Caco-2 (cell line): ENCODE data around the gene NDRG2. TPM values are rescaled to one million over a fixed set of nuclear protein-coding genes. Genes with fewer than 3 reads are reported as not detected.

Source experiments
- BruUV-seq: library from RNA; stranded (reverse); fragments of 400-500 nt; replicated peaks from 2 replicates; lab custom pipeline; 2021; lab: Mats Ljungman, UMichigan
- CTCF ChIA-PET: fragments of 300-600 bp; sonication (Branson Sonifier 250); formaldehyde crosslinking; loops from one replicate; lab custom pipeline; 2022; ENCODE audit warnings: antibody characterized with exemption; lab: Charles Lee
- POLR2A ChIA-PET: fragments of 300-600 bp; sonication (Branson Sonifier 250); formaldehyde crosslinking; loops from one replicate; lab custom pipeline; 2022; ENCODE audit warnings: antibody characterized with exemption; lab: Charles Lee
- DNase-seq, 2 experiments: peaks; one replicate each; pipeline versions ENCODE4 v3.0.0 to v3.0.0-alpha.2; 2020 to 2022
- H3K27me3 ChIP-seq: replicated peaks from 2 replicates; pipeline ENCODE4 v1.6.0; 2011; ENCODE audit warnings: low read length; ENCODE audit not compliant: control insufficient read depth, insufficient read depth
- H3K36me3 ChIP-seq: 2 replicates; pipeline ENCODE4 v1.5.1; 2011; ENCODE audit warnings: low read length; ENCODE audit not compliant: control insufficient read depth, insufficient read depth
- H3K4me1 ChIP-seq: fragments of 250-450 bp; sonication (Bioruptor Pico); 2 replicates; pipeline ENCODE4 v1.5.1; 2020; ENCODE audit warnings: mild to moderate bottlenecking
- H3K4me3 ChIP-seq: 2 replicates; pipeline ENCODE4 v1.5.1; 2011; ENCODE audit warnings: low read depth, mild to moderate bottlenecking, control low read depth, low read length
- H3K9me3 ChIP-seq: fragments of 250-450 bp; sonication (Bioruptor Pico); 2 replicates; pipeline ENCODE4 v1.5.1; 2020; ENCODE audit warnings: mild to moderate bottlenecking, moderate library complexity
- H3K27ac Mint-ChIP-seq: one replicate; pipeline ENCODE4 v1.8.0; 2022; ENCODE audit warnings: mixed read lengths; ENCODE audit not compliant: unreplicated experiment
- H3K27me3 Mint-ChIP-seq: one replicate; pipeline ENCODE4 v1.8.0; 2022; ENCODE audit warnings: mixed read lengths; ENCODE audit not compliant: insufficient read depth, unreplicated experiment
- H3K36me3 Mint-ChIP-seq: one replicate; pipeline ENCODE4 v1.8.0; 2022; ENCODE audit warnings: mild to moderate bottlenecking, mixed read lengths; ENCODE audit not compliant: insufficient read depth, unreplicated experiment
- H3K4me1 Mint-ChIP-seq: one replicate; pipeline ENCODE4 v1.8.0; 2022; ENCODE audit warnings: low read depth, mixed read lengths; ENCODE audit not compliant: unreplicated experiment
- H3K4me3 Mint-ChIP-seq: one replicate; pipeline ENCODE4 v1.8.0; 2022; ENCODE audit warnings: mild to moderate bottlenecking, moderate library complexity, mixed read lengths; ENCODE audit not compliant: unreplicated experiment
- H3K9me3 Mint-ChIP-seq: one replicate; pipeline ENCODE4 v1.8.0; 2022; ENCODE audit warnings: mixed read lengths; ENCODE audit not compliant: unreplicated experiment
- CTCF ChIP-seq, 2 experiments: fragments of 200-600 bp in 1 of 2; IDR thresholded peaks; 1 replicate in 1 of 2; 2 replicates in 1 of 2; pipeline versions ENCODE4 v1.5.1 to v1.8.0; 2011 to 2022; ENCODE audit warnings: antibody characterized with exemption in 1 of 2, control low read depth in 1 of 2, inconsistent platforms in 1 of 2, low read depth in 1 of 2, low read length in 1 of 2, mild to moderate bottlenecking in 1 of 2, moderate library complexity in 1 of 2; ENCODE audit not compliant: insufficient read depth in 1 of 2, severe bottlenecking in 1 of 2, unreplicated experiment in 1 of 2
- intact Hi-C: fragments of 100-400 bp; cut with micrococcal nuclease; formaldehyde crosslinking; loops from one replicate; pipeline ENCODE4 v1.10.0; 2022; ENCODE audit not compliant: unreplicated experiment
- total RNA-seq: library from RNA; stranded (reverse); gene quantifications from 2 replicates; pipeline ENCODE4 v1.2.3, GENCODE V29; 2022

The NDRG2 gene
- total RNA-seq, 1 experiment from 2014 or later, result 17.7 TPM

DNA sequence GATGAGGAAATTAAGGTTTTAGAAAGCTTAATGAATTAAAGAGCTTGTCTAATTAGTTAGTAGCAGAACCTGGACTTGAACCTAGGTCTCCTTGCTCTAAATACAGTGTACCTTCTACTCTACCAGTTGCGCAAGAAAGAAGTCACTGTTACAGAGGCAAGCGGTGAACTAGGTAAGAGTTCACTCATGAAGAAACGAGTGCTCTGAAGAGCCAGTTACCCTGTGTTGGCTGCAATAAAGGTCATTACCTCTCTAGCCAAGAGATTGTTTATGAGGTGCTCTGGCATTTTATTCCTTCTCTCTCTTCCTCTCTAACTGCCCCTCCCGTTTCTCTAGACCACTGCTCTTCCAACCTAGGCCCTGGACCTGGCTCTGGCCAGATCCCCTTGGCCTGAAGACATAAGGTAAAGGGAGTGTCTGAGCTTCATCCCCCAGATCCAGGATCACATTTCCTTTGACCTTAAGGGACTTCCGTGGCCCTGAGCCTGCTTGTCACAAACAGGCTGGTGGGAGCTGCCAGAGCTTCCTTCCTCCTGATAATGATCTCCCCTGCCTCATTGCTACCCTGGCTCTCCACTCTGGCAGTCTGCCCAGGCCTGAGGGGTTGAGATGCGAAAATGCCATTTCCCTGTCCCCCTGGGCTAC lies 19.2 kb upstream of the NDRG2 start:
- H3K4me1 Mint-ChIP-seq, result peaks cover 6% of the 10 kb centered on the region
- Histone ChIP-seq H3K4me3 (no peak overlapping the region), H3K27me3 (no peaks in the 10 kb centered on the region), H3K9me3 (no peaks in the 10 kb centered on the region), H3K4me1 (peaks cover 9% of the 10 kb centered on the region; the same call in 1 of the 2 replicates), H3K36me3 (no peaks in the 10 kb centered on the region)
- POLR2A ChIA-PET, result no interaction called here
- no peak for TF ChIP-seq CTCF (IDR thresholded peaks at IDR 0.05; ENCODE audit: insufficient read depth in 1 of 2, low read depth in 1 of 2, low read length in 1 of 2, severe bottlenecking in 1 of 2, unreplicated experiment in 1 of 2)
- H3K36me3 Mint-ChIP-seq, result no peaks in the 10 kb centered on the region
- no peak for DNase-seq
- BruUV-seq, result no TSS peak
- H3K27me3 Mint-ChIP-seq, result peaks cover 16% of the 10 kb centered on the region
- intact Hi-C loops, result no loop called here
- CTCF ChIA-PET, result interaction anchor here (1.1 to 1.5 kb wide), 3 partner anchors 29 to 73 kb away, joined by 3 to 10 read pairs (median 3); no protein-coding TSS in a partner anchor
- no peak overlapping the region for H3K27ac Mint-ChIP-seq
- H3K9me3 Mint-ChIP-seq, result no peaks in the 10 kb centered on the region
- no peak overlapping the region for H3K4me3 Mint-ChIP-seq

GRCh38 chr14:21043387-21043973 lies 18.6 kb upstream of the NDRG2 start:
- intact Hi-C loops, result no loop called here

More at GRCh38 chr14:21043387-21043973, 18.6 kb upstream of the NDRG2 start:
- Mint-ChIP-seq H3K4me1 (peaks cover 13% of the 10 kb centered on the region), H3K9me3 (no peaks in the 10 kb centered on the region), H3K4me3 (no peak overlapping the region), H3K27ac (no peak overlapping the region), H3K36me3 (no peaks in the 10 kb centered on the region), H3K27me3 (peaks cover 16% of the 10 kb centered on the region)
- H3K36me3 ChIP-seq, result no peaks in the 10 kb centered on the region
- ChIA-PET POLR2A (interaction anchor here (0.6 kb wide), 1 partner anchor 430 kb away, joined by 4 read pairs; no protein-coding TSS in a partner anchor), CTCF (interaction anchor here (1.1 to 1.5 kb wide), 3 partner anchors 28 to 73 kb away, joined by 3 to 10 read pairs (median 3); no protein-coding TSS in a partner anchor)
- H3K4me3 ChIP-seq, result no peak overlapping the region
- peaks cover 15% of the 10 kb centered on the region for H3K4me1 ChIP-seq
- BruUV-seq, result no TSS peak
- DNase-seq, result no peak
- no peaks in the 10 kb centered on the region for H3K9me3 ChIP-seq
- no peaks in the 10 kb centered on the region for H3K27me3 ChIP-seq
- no peak for TF ChIP-seq CTCF (IDR thresholded peaks at IDR 0.05; ENCODE audit: insufficient read depth in 1 of 2, low read depth in 1 of 2, low read length in 1 of 2, severe bottlenecking in 1 of 2, unreplicated experiment in 1 of 2)
